Hepatocyte (in vitro differentiated cells): ENCODE results near the gene RIC1. TPM values are rescaled to one million over a fixed set of nuclear protein-coding genes. Genes with fewer than 3 reads are reported as not detected.

Experiments
- DNase-seq: peaks from one replicate; pipeline ENCODE4 v3.0.0-alpha.2; 2016; ENCODE audit warnings: low spot score
- H2AFZ ChIP-seq: fragments of 200-600 bp; sonication (generic); 2 replicates; pipeline ENCODE4 v1.6.0; 2016; ENCODE audit warnings: antibody characterized with exemption, mild to moderate bottlenecking
- H3K27ac ChIP-seq: fragments of 200-600 bp; sonication (generic); 2 replicates; pipeline ENCODE4 v1.5.1; 2016; ENCODE audit warnings: mild to moderate bottlenecking
- H3K27me3 ChIP-seq: fragments of 200-600 bp; sonication (generic); 2 replicates; pipeline ENCODE4 v1.6.1; 2016
- H3K36me3 ChIP-seq: fragments of 200-600 bp; sonication (generic); replicated peaks from 2 replicates; pipeline ENCODE4 v1.5.1; 2016; ENCODE audit warnings: low read depth; ENCODE audit not compliant: insufficient read depth
- H3K4me1 ChIP-seq: fragments of 200-600 bp; sonication (generic); 2 replicates; pipeline ENCODE4 v1.5.1; 2016; ENCODE audit warnings: mild to moderate bottlenecking, moderate library complexity; ENCODE audit not compliant: insufficient read depth
- H3K4me2 ChIP-seq: fragments of 200-600 bp; sonication (generic); 2 replicates; pipeline ENCODE4 v1.6.0; 2016
- H3K4me3 ChIP-seq: fragments of 200-600 bp; sonication (generic); 2 replicates; pipeline ENCODE4 v1.5.1; 2016; ENCODE audit warnings: mild to moderate bottlenecking
- H3K79me2 ChIP-seq: fragments of 200-600 bp; sonication (generic); 2 replicates; pipeline ENCODE4 v1.6.0; 2017; ENCODE audit warnings: mild to moderate bottlenecking
- H3K9me2 ChIP-seq: fragments of 200-600 bp; sonication (generic); replicated peaks from 2 replicates; pipeline ENCODE4 v1.6.0; 2017; ENCODE audit warnings: mild to moderate bottlenecking; ENCODE audit not compliant: insufficient read depth
- H3K9me3 ChIP-seq: fragments of 200-600 bp; sonication (generic); 2 replicates; pipeline ENCODE4 v1.5.1; 2016; ENCODE audit warnings: low read depth, mild to moderate bottlenecking
- H4K20me1 ChIP-seq: fragments of 200-600 bp; sonication (generic); 2 replicates; pipeline ENCODE4 v1.6.0; 2016; ENCODE audit warnings: mild to moderate bottlenecking; ENCODE audit not compliant: insufficient read depth, poor library complexity, severe bottlenecking
- EZH2 ChIP-seq: fragments of 200-600 bp; sonication (generic); IDR thresholded peaks from 2 replicates; pipeline ENCODE4 v1.6.1; 2016; ENCODE audit warnings: antibody characterized with exemption, mild to moderate bottlenecking, borderline replicate concordance
- EZH2phosphoT487 ChIP-seq: fragments of 200-600 bp; sonication (generic); IDR thresholded peaks from one replicate; pipeline ENCODE4 v1.6.1; 2018; ENCODE audit warnings: antibody characterized with exemption, mild to moderate bottlenecking, low read depth, moderate library complexity; ENCODE audit not compliant: unreplicated experiment, severe bottlenecking
- WGBS: methylation state at CpG from one replicate; pipeline ENCODE4 v1.1.6; 2016; ENCODE audit warnings: low lambda C conversion rate; ENCODE audit errors: missing lambda C conversion rate; 5-methylcytosine and 5-hydroxymethylcytosine counted together
- polyA plus RNA-seq: library from polyadenylated mRNA; unstranded; fragments of >200 nt; fragmentation: Nextera tagmentation; extraction: Ambion mirVana; gene quantifications from 2 replicates; pipeline ENCODE4 v1.2.1, GENCODE V29; 2016
- total RNA-seq: library from RNA; depleted of rRNA; stranded (reverse); fragments of >200 nt; gene quantifications from 2 replicates; pipeline ENCODE4 v1.2.3, GENCODE V29; 2014
- TF ChIP-seq, protein P1 (sequence below): fragments of 200-600 bp; sonication (generic); IDR thresholded peaks from 2 replicates; pipeline ENCODE4 v1.5.1; 2016; ENCODE audit warnings: antibody characterized with exemption, mild to moderate bottlenecking; ENCODE audit not compliant: poor library complexity

Gene RIC1
- total and polyA plus RNA-seq, 2 experiments from 2014 or later, result 11.2 to 34.9 TPM

DNA sequence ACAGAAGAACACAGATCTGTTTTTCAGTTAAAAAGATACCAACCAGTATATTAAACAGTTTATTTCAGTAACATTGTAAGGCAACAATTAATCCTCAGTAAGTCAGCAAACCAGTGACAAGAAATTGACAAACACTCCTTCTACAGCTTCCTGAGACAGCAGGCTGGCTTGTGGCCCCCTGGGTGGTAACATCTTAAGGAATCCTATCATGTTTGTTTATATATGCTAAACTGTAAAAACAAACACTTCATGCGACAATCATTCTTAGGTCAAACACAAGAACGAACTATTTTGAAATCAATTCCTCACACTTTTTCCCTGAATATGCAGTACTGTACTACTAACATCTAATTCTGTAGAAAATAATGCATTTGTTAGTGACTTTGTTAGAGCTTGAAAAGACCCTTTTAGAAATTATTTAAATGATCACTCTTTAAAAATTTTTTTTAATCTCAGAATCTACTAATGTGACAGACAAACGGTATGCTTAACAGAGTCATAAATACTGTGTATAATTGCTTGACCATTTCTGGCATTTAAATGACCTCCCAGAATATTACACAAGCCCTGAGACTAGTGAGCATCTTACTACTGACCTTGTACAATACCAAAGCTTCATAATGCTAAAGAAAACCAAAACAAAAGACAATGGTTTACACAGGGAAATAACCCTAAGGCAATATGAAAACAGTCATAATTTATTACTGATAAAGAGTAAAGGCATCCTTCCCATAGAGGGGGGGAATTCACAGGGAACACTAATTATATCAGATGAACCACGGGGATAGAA, 155.8 kb downstream of the RIC1 start:
- no peak for DNase-seq
- Histone ChIP-seq H4K20me1 (no peaks in the 10 kb centered on the region), H3K4me3 (no peak overlapping the region), H3K27me3 (no peaks in the 10 kb centered on the region), H3K27ac (no peak overlapping the region), H3K36me3 (no peaks in the 10 kb centered on the region), H3K4me2 (no peak overlapping the region), H3K4me1 (no peaks in the 10 kb centered on the region), H2AFZ (no peak overlapping the region), H3K79me2 (peaks cover 9% of the 10 kb centered on the region), H3K9me2 (no peaks in the 10 kb centered on the region), H3K9me3 (peaks cover 7% of the 10 kb centered on the region)
- 70% methylated on average over 4 of the region's 4 CpGs for WGBS
- no peak for TF ChIP-seq EZH2phosphoT487
- no peak for TF ChIP-seq EZH2
- TF ChIP-seq, protein P1, sequence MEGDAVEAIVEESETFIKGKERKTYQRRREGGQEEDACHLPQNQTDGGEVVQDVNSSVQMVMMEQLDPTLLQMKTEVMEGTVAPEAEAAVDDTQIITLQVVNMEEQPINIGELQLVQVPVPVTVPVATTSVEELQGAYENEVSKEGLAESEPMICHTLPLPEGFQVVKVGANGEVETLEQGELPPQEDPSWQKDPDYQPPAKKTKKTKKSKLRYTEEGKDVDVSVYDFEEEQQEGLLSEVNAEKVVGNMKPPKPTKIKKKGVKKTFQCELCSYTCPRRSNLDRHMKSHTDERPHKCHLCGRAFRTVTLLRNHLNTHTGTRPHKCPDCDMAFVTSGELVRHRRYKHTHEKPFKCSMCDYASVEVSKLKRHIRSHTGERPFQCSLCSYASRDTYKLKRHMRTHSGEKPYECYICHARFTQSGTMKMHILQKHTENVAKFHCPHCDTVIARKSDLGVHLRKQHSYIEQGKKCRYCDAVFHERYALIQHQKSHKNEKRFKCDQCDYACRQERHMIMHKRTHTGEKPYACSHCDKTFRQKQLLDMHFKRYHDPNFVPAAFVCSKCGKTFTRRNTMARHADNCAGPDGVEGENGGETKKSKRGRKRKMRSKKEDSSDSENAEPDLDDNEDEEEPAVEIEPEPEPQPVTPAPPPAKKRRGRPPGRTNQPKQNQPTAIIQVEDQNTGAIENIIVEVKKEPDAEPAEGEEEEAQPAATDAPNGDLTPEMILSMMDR, result no peak

DNA sequence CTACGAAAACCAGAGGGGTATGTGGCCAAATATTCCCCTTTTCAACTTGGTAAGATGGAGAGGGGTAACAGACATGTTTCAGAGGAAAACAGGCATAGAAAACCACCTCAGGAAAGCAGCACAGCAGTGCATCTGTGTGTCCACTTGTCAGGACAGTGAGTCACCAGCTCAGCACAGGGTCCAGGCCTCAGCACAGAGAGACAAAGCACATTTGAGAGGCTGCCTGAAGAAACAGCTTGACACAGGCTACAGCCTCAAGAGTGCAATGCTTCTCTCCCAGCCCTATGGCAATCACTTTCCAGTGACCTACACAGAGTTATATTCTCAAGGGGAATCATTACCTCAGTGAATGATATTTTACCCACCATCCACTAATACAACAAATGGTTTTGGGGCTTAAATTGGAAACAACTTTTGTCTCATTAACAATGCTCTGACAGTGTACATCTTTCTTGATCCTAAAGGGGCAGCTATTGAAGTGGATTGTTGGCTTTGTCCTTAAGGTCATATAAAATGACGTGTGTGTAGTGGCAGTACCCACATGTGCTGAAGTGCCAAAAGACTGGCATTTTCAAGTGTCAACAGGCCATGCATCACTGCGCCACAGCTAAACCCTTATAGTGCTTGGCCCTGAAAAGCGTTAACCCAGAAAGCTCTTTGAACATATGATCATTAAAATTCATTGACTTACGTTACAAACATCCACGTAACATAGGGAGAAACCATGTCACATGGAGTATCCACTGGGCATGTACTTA, 157.6 kb downstream of the RIC1 start:
- no peak for DNase-seq
- Histone ChIP-seq H3K4me1 (no peaks in the 10 kb centered on the region), H3K79me2 (peaks cover 4% of the 10 kb centered on the region), H3K27me3 (no peaks in the 10 kb centered on the region), H3K9me3 (peaks cover 4% of the 10 kb centered on the region), H3K4me2 (no peak overlapping the region), H2AFZ (no peak overlapping the region), H3K9me2 (no peaks in the 10 kb centered on the region), H4K20me1 (no peaks in the 10 kb centered on the region), H3K4me3 (no peak overlapping the region), H3K27ac (no peak overlapping the region), H3K36me3 (no peaks in the 10 kb centered on the region)
- WGBS, result 95% methylated on average over 6 of the region's 6 CpGs
- no peak for TF ChIP-seq EZH2
- TF ChIP-seq EZH2phosphoT487, result no peak
- TF ChIP-seq, protein P1, result no peak

DNA sequence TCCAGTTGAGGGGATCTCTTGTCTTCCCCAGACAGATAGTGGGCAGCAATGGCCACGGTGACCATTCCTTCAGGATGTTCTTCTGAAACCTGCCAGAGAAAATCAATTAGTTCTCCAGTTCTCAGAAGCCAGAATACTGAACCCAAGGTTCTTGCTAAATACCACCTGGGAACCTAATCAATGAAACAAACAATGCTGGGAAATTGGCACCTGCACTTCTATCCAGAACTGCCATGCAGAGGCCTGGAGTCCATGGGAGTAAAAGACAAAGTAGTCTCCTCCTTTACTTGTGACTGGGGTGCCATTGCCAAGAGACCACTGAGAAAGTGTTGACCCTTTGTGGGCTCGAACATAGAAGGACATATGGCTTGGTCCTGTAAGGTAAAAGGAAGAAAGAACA, 158.3 kb downstream of the RIC1 start:
- no peak overlapping the region for H3K4me3 ChIP-seq
- 92% methylated on average over 2 of the region's 2 CpGs for WGBS

More for the DNA sequence above, 158.3 kb downstream of the RIC1 start:
- Histone ChIP-seq H3K4me2 (no peak overlapping the region), H4K20me1 (no peaks in the 10 kb centered on the region), H2AFZ (no peak overlapping the region), H3K27me3 (no peaks in the 10 kb centered on the region), H3K36me3 (no peaks in the 10 kb centered on the region), H3K4me1 (no peaks in the 10 kb centered on the region), H3K9me2 (no peaks in the 10 kb centered on the region), H3K79me2 (no peaks in the 10 kb centered on the region), H3K9me3 (peaks cover 2% of the 10 kb centered on the region), H3K27ac (no peak overlapping the region)
- TF ChIP-seq, protein P1, result no peak
- no peak for DNase-seq
